Gastrocnemius medialis (tissue), 4 donors: ENCODE results near the gene CHN2.

Experiments used
- POLR2A ChIP-seq, 2 donors: fragments of 450-650 bp; IDR thresholded peaks; one replicate each; pipeline ENCODE4 v1.6.1; 2017; ENCODE audit warnings: antibody characterized with exemption in 2 of 2, mild to moderate bottlenecking in 2 of 2, moderate library complexity in 2 of 2
- TF ChIP-seq, protein P1 (sequence below), 5 experiments: fragments of 450-650 bp in 3 of 5; fragments of 200-600 bp in 2 of 5; sonication (generic) in 2 of 5; IDR thresholded peaks in 4 of 5; conservative IDR thresholded peaks in 1 of 5; 1 replicate in 4 of 5; 2 replicates in 1 of 5; pipeline ENCODE4 v1.5.1; 2016 to 2019; ENCODE audit warnings: antibody characterized with exemption in 5 of 5, mild to moderate bottlenecking in 3 of 5, moderate library complexity in 3 of 5

DNA sequence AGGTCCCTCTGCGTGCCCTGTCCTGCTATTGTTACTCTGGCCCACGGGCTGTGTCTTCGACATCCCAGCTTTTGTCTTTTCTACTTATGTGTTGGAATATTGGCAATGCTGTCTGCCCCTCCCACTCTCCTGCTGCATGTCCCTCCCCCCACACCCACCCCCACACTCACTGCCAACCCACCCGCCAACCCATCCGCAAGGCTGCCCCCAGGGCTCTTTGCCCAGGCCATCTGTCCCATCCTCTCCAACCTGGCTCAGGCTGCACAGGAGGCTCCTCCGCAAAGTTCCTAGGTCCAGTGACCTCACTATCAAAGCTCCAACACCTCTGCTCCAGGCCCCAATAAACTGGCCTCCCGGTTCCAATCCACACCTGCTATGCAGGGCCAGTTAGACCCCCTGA is 202.0 kb downstream of the CHN2 start:
- TF ChIP-seq, protein P1, sequence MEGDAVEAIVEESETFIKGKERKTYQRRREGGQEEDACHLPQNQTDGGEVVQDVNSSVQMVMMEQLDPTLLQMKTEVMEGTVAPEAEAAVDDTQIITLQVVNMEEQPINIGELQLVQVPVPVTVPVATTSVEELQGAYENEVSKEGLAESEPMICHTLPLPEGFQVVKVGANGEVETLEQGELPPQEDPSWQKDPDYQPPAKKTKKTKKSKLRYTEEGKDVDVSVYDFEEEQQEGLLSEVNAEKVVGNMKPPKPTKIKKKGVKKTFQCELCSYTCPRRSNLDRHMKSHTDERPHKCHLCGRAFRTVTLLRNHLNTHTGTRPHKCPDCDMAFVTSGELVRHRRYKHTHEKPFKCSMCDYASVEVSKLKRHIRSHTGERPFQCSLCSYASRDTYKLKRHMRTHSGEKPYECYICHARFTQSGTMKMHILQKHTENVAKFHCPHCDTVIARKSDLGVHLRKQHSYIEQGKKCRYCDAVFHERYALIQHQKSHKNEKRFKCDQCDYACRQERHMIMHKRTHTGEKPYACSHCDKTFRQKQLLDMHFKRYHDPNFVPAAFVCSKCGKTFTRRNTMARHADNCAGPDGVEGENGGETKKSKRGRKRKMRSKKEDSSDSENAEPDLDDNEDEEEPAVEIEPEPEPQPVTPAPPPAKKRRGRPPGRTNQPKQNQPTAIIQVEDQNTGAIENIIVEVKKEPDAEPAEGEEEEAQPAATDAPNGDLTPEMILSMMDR (IDR thresholded peaks at IDR 0.05 in 4 of 5, conservative IDR thresholded peaks at IDR 0.05 in 1 of 5): no peak
- TF ChIP-seq POLR2A (IDR thresholded peaks at IDR 0.05): no peak
